ENCODE results near the gene ZCCHC24. TPM values are rescaled to one million over a fixed set of nuclear protein-coding genes. Genes with fewer than 3 reads are reported as not detected.

Gene ZCCHC24
- total RNA-seq, 2 experiments from 2014 or later: 0.52 to 0.73 TPM

DNA sequence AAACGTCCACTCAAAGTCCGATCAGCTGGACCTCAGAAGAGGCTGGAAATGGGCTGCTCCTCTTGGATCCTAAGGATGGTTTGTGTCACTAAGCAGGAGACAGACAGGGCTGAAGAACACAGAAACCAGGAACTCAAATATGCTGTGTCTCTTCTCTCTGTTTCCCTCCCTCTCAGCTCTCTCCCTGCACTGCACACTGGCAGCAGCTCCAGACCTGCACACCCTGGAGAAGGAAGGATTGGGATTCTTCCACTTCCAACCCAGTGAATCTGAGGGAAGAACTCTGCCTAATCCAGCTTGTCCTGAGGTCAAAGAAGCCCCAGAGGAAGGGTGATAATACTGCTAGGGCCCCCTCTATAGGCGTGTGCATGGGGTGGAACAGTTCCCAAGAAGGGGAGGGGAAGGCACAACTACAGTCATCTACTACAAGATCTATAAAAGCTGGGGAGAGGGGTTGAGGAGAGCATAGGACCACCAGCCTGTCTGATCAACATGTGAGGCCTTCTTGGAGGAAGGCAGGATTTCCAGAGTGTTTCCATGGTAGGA is 22.7 kb upstream of the ZCCHC24 start:
- no peak overlapping the region for H3K4me3 Mint-ChIP-seq

DNA sequence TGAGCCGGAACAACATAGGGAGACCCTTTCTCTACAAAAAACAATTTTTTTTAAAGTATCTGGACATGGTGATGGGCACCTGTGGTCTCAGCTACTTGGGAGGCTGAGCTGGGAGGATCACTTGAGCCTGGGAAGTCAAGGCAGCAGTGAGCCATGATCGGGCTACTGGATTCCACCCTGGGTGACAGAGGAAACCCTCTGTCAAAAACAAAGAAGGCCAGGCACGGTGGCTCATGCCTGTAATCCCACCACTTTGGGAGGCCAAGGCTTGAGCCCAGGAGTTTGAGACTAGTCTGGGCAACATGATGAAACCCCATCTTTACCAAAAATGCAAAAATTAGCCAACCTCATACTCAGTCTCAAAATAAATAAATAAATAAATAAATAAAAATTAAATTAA is 19.9 kb upstream of the ZCCHC24 start:
- no peaks in the 10 kb centered on the region for H3K36me3 Mint-ChIP-seq (ENCODE audit: low read depth)
- no peak overlapping the region for H3K4me3 Mint-ChIP-seq
- DNase-seq: no peak
- H3K27ac Mint-ChIP-seq: no peak overlapping the region
- H3K9me3 Mint-ChIP-seq: no peaks in the 10 kb centered on the region
- H3K4me1 Mint-ChIP-seq: no peaks in the 10 kb centered on the region
- POLR2A ChIA-PET: no interaction called here
- CTCF ChIA-PET: no interaction called here
- H3K27me3 Mint-ChIP-seq: peaks cover 2% of the 10 kb centered on the region

More for the DNA sequence above, 22.7 kb upstream of the ZCCHC24 start:
- ChIA-PET POLR2A (interaction anchor here (0.7 kb wide), 1 partner anchor 173 kb away, joined by 3 read pairs; no protein-coding TSS in a partner anchor), CTCF (interaction anchor here (0.7 to 2.1 kb wide), 13 partner anchors 8 to 175 kb away, joined by 3 to 11 read pairs (median 4); no protein-coding TSS in a partner anchor)
- DNase-seq: no peak
- Mint-ChIP-seq H3K36me3 (ENCODE audit: low read depth) (no peaks in the 10 kb centered on the region), H3K9me3 (no peaks in the 10 kb centered on the region), H3K27me3 (peaks cover 3% of the 10 kb centered on the region), H3K4me1 (no peaks in the 10 kb centered on the region), H3K27ac (no peak overlapping the region)

DNA sequence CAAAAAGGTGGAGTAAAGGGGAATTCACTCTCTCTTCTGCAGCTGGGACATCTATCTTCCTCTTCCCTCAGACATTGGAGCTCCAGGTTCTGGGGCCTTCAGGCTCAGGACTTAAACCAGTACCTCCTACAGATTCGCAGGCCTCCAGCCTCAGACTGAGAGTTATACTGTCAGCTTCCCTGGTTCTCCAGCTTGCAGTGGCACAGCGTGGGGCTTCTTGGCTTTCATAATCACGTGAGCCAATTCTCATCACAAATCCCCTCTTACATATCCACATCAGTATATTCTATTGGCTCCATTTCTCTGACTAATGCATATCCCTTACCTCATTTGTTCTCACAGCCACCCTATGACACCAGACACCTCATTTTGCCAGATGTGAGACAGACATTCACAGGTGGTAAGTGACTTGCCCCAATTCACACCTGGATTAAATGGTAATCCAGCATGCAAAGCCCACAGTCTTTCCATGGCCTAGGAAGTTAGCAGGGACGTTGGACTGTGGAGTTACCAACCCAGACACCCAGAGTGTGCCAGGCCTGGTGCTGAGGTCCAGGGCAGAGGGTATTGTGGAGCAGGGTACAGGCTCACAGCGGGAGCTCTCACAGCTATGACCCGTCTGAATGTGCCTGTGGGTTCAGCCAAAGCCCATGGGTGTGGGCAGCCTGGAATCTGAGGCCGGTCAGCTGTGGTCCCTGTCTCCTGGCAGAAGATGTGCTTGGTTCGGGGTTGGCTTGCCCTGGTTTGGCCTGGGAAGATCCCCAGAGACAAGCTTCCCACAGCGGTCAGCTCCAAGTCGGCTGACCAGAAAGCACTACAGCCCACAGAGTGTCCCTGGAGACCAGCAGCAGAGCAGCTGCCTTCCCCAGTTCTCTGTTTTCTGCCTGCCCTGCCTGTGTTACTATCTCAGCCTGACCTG is 18.4 kb upstream of the ZCCHC24 start:
- Mint-ChIP-seq H3K4me1 (no peaks in the 10 kb centered on the region), H3K36me3 (ENCODE audit: low read depth) (no peaks in the 10 kb centered on the region), H3K27ac (no peak overlapping the region), H3K27me3 (peaks cover 2% of the 10 kb centered on the region), H3K4me3 (no peak overlapping the region), H3K9me3 (no peaks in the 10 kb centered on the region)
- ChIA-PET CTCF (interaction anchor here (0.6 kb wide), 1 partner anchor 105 kb away, joined by 3 read pairs; no protein-coding TSS in a partner anchor), POLR2A (no interaction called here)
- DNase-seq: no peak

DNA sequence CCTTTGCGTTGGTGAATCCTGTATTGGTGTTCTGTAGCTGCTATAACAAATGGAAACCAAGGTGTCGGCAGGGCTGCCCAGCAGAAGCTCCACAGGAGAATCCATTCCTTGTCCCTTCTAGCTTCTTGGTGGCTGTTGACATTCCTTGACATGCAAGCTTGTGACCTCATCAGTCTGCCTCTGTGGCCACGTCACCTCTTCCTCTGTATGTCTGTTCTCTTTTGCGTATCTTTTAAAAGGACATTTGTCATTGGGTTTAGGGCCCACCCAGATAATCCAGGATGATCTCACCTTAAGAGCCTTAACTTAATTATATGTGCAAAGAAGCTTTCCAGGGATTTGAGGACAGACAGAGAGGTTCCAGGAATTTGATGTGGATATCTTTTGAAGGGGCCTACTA is 15.3 kb upstream of the ZCCHC24 start:
- POLR2A ChIA-PET: no interaction called here
- Mint-ChIP-seq H3K4me3 (no peak overlapping the region), H3K27me3 (peaks cover 9% of the 10 kb centered on the region), H3K27ac (no peak overlapping the region), H3K36me3 (ENCODE audit: low read depth) (no peaks in the 10 kb centered on the region), H3K9me3 (no peaks in the 10 kb centered on the region), H3K4me1 (no peaks in the 10 kb centered on the region)
- DNase-seq: no peak
- CTCF ChIA-PET: interaction anchor here (0.9 to 1.4 kb wide), 4 partner anchors 12 to 59 kb away, joined by 3 read pairs; no protein-coding TSS in a partner anchor

DNA sequence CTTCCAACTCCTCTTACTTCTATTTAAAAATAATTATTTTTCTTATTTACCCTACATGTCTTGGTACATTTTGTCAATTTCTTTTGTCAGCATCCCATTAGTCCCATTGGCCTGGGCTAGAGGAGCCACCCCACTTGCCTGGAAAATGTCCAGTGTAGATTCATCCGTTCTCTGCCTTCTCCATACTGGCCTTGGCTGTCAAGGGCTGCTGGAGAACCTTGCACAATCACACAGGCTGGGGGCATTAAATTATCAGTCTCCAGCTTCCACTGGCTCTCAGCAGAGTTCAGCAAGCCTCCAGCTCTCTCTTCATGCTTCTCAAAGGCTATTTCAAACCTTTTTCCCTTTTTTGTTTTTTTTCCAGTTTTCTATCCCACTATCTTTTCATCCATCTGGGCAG is 13.8 kb upstream of the ZCCHC24 start:
- no peak overlapping the region for H3K4me3 Mint-ChIP-seq
- CTCF ChIA-PET: no interaction called here
- no peaks in the 10 kb centered on the region for H3K4me1 Mint-ChIP-seq
- H3K9me3 Mint-ChIP-seq: no peaks in the 10 kb centered on the region
- POLR2A ChIA-PET: no interaction called here
- H3K27ac Mint-ChIP-seq: no peak overlapping the region
- H3K27me3 Mint-ChIP-seq: peaks cover 10% of the 10 kb centered on the region
- DNase-seq: no peak
- no peaks in the 10 kb centered on the region for H3K36me3 Mint-ChIP-seq (ENCODE audit: low read depth)

DNA sequence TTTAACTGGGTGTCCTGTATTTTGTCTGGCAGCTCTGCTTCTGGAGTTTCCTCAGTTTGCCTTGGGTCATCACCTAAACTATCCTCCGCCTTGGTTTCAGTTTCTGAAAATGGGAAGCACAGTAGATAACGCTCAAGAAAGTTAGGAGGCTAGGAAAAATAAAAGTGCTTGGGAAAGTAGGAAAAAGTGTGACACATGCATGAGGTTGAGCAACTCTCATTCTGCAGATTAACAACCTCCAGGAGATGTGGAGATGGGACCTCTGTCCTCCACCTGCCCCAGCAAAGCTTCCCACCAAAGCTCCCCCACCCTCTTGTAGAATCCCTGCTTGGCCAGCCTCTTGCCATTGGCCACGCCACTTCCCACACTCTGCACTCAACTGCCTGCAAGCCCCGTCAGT is 13.1 kb upstream of the ZCCHC24 start:
- Mint-ChIP-seq H3K36me3 (ENCODE audit: low read depth) (no peaks in the 10 kb centered on the region), H3K4me3 (no peak overlapping the region), H3K27me3 (peaks cover 14% of the 10 kb centered on the region), H3K4me1 (no peaks in the 10 kb centered on the region), H3K27ac (no peak overlapping the region), H3K9me3 (no peaks in the 10 kb centered on the region)
- ChIA-PET POLR2A (no interaction called here), CTCF (no interaction called here)
- no peak for DNase-seq

DNA sequence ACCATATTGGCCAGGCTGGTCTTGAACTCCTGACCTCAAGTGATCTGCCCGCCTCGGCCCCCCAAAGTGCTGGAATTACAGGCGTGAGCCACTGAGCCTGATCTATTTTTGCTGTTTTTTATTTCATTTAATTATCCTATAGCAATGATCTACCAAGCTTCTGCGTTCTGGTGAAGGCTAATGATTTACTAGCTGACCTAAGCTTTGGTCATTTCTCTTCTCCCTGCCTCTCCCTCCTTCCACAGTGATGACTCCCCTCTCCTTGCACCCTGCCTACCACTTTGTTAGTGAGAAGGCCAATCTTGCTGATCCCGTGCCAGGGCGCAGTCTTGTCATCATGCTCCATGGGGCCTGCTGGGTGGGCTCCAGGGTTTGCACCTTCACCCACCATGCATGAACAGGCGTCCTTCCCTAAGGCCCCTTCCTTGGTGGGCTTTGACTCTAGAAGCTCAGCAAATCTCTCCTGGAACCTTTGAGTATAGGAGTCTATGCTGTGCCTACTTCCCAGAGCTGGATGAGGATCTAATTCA is 11.9 kb upstream of the ZCCHC24 start:
- CTCF ChIA-PET: interaction anchor here (1.2 to 1.8 kb wide), 2 partner anchors 11 to 13 kb away, joined by 3 to 4 read pairs; partner anchors contain the start of gene ZCCHC24

DNA sequence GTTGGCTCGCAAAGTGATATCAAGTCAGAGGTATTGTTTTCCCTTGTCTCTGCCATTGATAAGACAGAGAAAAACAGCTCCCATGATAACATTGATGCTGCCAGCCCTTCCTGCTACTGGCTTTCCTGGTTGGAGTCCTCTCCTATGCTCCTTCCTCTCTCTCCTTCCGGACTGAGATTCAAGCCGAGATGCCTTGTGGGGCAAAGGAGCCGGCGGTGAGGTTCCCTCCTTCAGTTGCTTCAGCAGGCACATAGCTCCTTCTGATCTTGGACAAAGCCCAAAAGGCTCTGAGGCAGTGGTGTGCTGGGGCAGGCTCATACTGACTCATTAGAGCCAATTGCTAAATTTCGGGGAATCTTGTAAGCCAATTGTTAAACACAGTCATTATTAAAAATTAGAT is 8.8 kb upstream of the ZCCHC24 start:
- DNase-seq: no peak
- H3K36me3 Mint-ChIP-seq (ENCODE audit: low read depth): no peaks in the 10 kb centered on the region
- CTCF ChIA-PET: no interaction called here
- no peak overlapping the region for H3K4me3 Mint-ChIP-seq
- POLR2A ChIA-PET: no interaction called here
- no peaks in the 10 kb centered on the region for H3K9me3 Mint-ChIP-seq
- no peaks in the 10 kb centered on the region for H3K4me1 Mint-ChIP-seq
- H3K27me3 Mint-ChIP-seq: peaks cover 20% of the 10 kb centered on the region
- H3K27ac Mint-ChIP-seq: no peak overlapping the region

More for the DNA sequence above, 11.9 kb upstream of the ZCCHC24 start:
- POLR2A ChIA-PET: no interaction called here
- Mint-ChIP-seq H3K27me3 (peaks cover 16% of the 10 kb centered on the region), H3K9me3 (no peaks in the 10 kb centered on the region), H3K36me3 (ENCODE audit: low read depth) (no peaks in the 10 kb centered on the region), H3K4me1 (no peaks in the 10 kb centered on the region), H3K4me3 (no peak overlapping the region), H3K27ac (no peak overlapping the region)
- no peak for DNase-seq

DNA sequence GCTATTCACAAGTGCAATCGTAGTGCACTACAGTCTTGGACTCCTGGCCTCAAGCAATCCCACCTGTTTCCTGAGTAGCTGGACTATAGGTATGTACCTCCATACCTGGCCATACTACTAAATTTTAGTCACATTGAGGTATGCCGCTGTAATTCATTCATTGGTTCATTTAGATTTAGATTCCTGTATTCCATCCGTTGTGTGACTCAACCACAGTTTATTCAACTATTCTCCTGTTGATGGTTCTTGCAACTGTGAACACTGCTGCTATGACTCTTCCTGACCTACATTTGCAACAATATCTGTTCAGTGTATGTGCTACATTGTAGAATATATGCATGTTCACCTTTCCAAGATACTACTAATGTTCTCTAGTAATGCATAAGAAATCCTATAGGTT is 8.0 kb upstream of the ZCCHC24 start:
- H3K4me3 Mint-ChIP-seq: no peak overlapping the region
- no peaks in the 10 kb centered on the region for H3K4me1 Mint-ChIP-seq
- DNase-seq: no peak
- CTCF ChIA-PET: no interaction called here
- H3K27ac Mint-ChIP-seq: no peak overlapping the region
- no peaks in the 10 kb centered on the region for H3K36me3 Mint-ChIP-seq (ENCODE audit: low read depth)
- no peaks in the 10 kb centered on the region for H3K9me3 Mint-ChIP-seq
- H3K27me3 Mint-ChIP-seq: peaks cover 18% of the 10 kb centered on the region
- POLR2A ChIA-PET: no interaction called here

DNA sequence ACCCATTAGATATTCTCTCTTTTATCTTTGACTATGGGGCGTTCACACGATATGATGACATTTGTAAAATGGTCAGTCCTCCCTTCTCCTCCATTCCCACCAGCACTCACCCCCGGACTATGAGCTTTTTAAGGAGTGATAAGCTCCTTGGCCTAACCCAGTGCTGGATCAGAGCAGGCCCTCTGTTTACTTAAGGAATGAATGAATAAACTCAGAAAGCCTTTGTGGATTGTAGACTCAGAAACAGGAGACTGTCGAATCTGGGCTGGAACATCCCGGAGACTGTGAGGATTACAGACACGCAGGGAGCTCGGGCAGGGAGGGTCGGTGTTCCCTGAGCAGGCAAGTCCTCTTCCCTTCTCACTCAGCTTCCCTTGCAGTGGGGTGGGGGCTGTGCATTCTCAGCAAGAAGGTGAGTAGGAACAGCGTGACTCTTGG is 6.8 kb upstream of the ZCCHC24 start:
- Mint-ChIP-seq H3K4me1 (no peaks in the 10 kb centered on the region), H3K36me3 (ENCODE audit: low read depth) (no peaks in the 10 kb centered on the region), H3K9me3 (no peaks in the 10 kb centered on the region), H3K27me3 (peaks cover 22% of the 10 kb centered on the region), H3K4me3 (no peak overlapping the region), H3K27ac (no peak overlapping the region)
- no peak for DNase-seq
- POLR2A ChIA-PET: no interaction called here
- CTCF ChIA-PET: no interaction called here

DNA sequence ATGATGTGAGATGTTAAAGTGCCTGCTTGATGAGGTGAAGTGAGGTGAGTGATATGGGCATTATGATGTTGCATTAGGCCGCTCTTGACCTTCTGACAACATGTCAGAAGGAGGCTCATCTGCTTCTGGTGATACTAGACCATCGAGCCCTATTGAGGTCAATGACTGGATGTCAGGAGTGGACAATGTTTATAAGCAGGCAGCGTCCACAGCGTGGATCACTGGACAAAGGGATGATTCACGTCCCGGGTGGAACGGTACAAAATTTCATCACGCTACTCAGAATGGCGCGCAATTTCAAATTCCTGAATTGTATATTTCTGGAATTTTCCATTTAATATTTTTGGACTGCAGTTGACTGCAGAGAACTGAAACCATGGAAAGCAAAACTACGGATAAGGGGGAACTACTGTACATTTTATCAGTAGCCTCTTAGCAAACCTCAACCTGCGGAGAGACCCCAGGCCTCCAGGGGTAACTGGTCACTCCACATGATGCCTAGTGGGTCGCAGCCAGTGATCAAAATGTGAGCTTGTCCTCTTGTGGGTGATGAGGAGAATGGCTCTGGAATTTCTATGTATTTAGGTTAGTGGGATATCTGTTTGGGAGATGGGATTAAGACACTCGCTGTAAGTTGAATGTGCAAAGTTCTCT is 5.7 kb upstream of the ZCCHC24 start:
- no peaks in the 10 kb centered on the region for H3K36me3 Mint-ChIP-seq (ENCODE audit: low read depth)
- no peaks in the 10 kb centered on the region for H3K9me3 Mint-ChIP-seq
- H3K27me3 Mint-ChIP-seq: peaks cover 29% of the 10 kb centered on the region
- H3K4me3 Mint-ChIP-seq: no peak overlapping the region
- DNase-seq: no peak
- no peak overlapping the region for H3K27ac Mint-ChIP-seq
- peaks cover 6% of the 10 kb centered on the region for H3K4me1 Mint-ChIP-seq
- ChIA-PET POLR2A (no interaction called here), CTCF (no interaction called here)

DNA sequence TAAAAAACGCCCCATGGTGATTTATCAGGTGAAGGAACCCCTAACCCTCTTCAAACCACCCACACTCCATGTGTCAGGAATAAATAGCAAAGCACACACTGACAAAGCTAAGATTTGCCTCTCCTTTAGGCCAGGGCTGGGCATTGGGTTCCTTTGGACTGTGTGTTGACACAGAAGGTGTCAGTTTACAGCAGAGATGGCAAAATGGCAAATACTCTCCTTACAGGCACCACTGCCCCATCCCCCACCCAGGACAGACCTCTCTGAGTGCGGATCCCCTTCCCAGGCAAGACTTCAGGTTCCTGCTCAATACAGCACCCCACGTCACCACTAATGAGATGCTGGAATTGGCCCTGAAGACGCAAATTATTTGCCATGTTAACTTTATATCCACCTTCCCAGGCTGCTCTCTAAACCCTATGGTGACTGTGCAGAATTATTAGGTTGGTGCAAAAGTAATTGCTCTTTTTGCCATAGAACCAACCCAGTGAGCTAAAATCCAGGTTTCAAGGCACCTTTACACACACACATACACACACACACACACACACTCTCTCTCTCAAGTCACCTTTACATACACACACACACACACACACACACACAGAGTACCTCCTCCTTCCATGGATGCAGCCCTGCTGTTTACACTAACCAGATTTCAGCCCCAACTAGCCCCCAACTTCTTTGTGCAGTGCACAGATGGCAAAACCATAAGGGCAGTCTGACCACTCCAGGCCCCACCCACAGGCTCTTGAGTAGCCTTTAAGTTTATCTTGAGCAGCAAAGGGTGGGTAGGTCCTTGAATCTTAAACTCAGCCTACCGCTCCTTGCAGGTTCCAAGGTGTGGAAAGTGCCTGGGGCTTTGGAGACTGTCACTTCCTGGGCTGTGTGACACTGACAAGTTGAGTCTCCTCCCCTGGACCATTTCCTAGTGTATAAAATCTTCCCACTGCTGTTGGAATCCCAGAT is 4.0 kb upstream of the ZCCHC24 start:
- H3K27me3 Mint-ChIP-seq: peaks cover 28% of the 10 kb centered on the region
- ChIA-PET CTCF (interaction anchor here (1.0 to 1.2 kb wide), 2 partner anchors 11 to 18 kb away, joined by 3 to 4 read pairs; no protein-coding TSS in a partner anchor), POLR2A (no interaction called here)
- no peaks in the 10 kb centered on the region for H3K36me3 Mint-ChIP-seq (ENCODE audit: low read depth)
- no peaks in the 10 kb centered on the region for H3K9me3 Mint-ChIP-seq
- peaks cover 12% of the 10 kb centered on the region for H3K4me1 Mint-ChIP-seq
- no peak overlapping the region for H3K4me3 Mint-ChIP-seq
- no peak overlapping the region for H3K27ac Mint-ChIP-seq
- no peak for DNase-seq

All from activated CD4-positive, alpha-beta T cell treated with anti-CD3 and anti-CD28 coated beads, Interleukin-2, amount 10 ng/mL, durations not matched to agents 7 days and 5 days (primary cell).